Sigmoid colon (tissue), 7 donors: ENCODE results near the gene CEP63. TPM values are rescaled to one million over a fixed set of nuclear protein-coding genes. Genes with fewer than 3 reads are reported as not detected.
"Not testable (repeated sequence)": the region's sequence is repeated elsewhere in the genome, so short reads cannot be mapped to it uniquely, and the experiment has no call there.

Experiments
- DNase-seq: peaks from one replicate; pipeline ENCODE4 v3.0.0-alpha.2; 2019
- H3K27ac ChIP-seq, 4 donors: fragments of 200-600 bp; sonication (generic); one replicate each; pipeline ENCODE4 v1.5.1; 2016 to 2019; ENCODE audit warnings: mild to moderate bottlenecking in 1 of 4
- H3K27me3 ChIP-seq, 3 donors: fragments of 200-600 bp; sonication (generic); one replicate each; pipeline ENCODE4 v1.5.1; 2019; ENCODE audit warnings: mild to moderate bottlenecking in 1 of 3
- H3K36me3 ChIP-seq, 4 donors: fragments of 200-600 bp; sonication (generic); one replicate each; pipeline ENCODE4 v1.5.1; 2016 to 2019
- H3K4me1 ChIP-seq, 4 donors: fragments of 200-600 bp; sonication (generic); one replicate each; pipeline ENCODE4 v1.5.1; 2017 to 2019
- H3K4me3 ChIP-seq, 4 donors: fragments of 200-600 bp; sonication (generic); one replicate each; pipeline ENCODE4 v1.5.1; 2017 to 2019; ENCODE audit warnings: mild to moderate bottlenecking in 2 of 4, moderate library complexity in 1 of 4
- H3K9me3 ChIP-seq, 4 donors: fragments of 200-600 bp in 3 of 4; sonication (generic) in 3 of 4; one replicate each; pipeline versions ENCODE4 v1.5.1 to v1.6.1; 2013 to 2019
- EP300 ChIP-seq, 4 donors: sonication (generic); formaldehyde crosslinking; IDR thresholded peaks; one replicate each; pipeline ENCODE4 v1.6.1; 2017; ENCODE audit warnings: antibody characterized with exemption in 4 of 4
- POLR2A ChIP-seq, 2 donors: fragments of 450-650 bp; IDR thresholded peaks; one replicate each; pipeline ENCODE4 v1.6.1; 2016; ENCODE audit warnings: antibody characterized with exemption in 2 of 2, mild to moderate bottlenecking in 2 of 2, moderate library complexity in 2 of 2
- POLR2AphosphoS5 ChIP-seq, 4 donors: sonication (generic); formaldehyde crosslinking; IDR thresholded peaks; one replicate each; pipeline ENCODE4 v1.6.1; 2017; ENCODE audit warnings: antibody characterized with exemption in 4 of 4
- WGBS, 2 donors: extraction: QIAGEN DNeasy Blood & Tissue Kit; methylation state at CpG; one replicate each; pipeline ENCODE4 v1.1.7; 2013; 5-methylcytosine and 5-hydroxymethylcytosine counted together
- intact Hi-C: fragments of 100-400 bp; cut with DNase I; formaldehyde crosslinking; loops from one replicate; pipeline ENCODE4 v1.15.1; 2023
- polyA plus RNA-seq, 3 donors: library from polyadenylated mRNA; stranded (reverse); fragments of 200-250 nt; gene quantifications; one replicate each; pipeline ENCODE4 v1.2.3, GENCODE V29; 2013
- total RNA-seq, 4 donors: library from RNA; depleted of rRNA; stranded (reverse); fragments of >200 nt; gene quantifications; one replicate each; pipeline ENCODE4 v1.1.0, GENCODE V29; 2016
- TF ChIP-seq, protein P1 (sequence below), 4 experiments: fragments of 450-650 bp in 3 of 4; fragments of 200-600 bp in 1 of 4; IDR thresholded peaks; one replicate each; pipeline ENCODE4 v1.5.1; 2016 to 2019; ENCODE audit warnings: antibody characterized with exemption in 4 of 4, mild to moderate bottlenecking in 3 of 4, moderate library complexity in 2 of 4
- donor health status: healthy with polysubstance abuse.
- donor health status: Bipolar disorder and iron deficiency.
- donor health status: healthy.

The CEP63 gene
- total and polyA plus RNA-seq, 7 donors = 16.6 to 33.5 (median 22.5) TPM

GRCh38 chr3:134568790-134569189 lies 82.9 kb downstream of the CEP63 start:
- Histone ChIP-seq H3K27me3 (no peaks in the 10 kb centered on the region), H3K9me3 (peaks cover 0 to 5% (median 2%) of the 10 kb centered on the region in 4 donors), H3K36me3 (no peaks in the 10 kb centered on the region), H3K4me3 (no peak overlapping the region), H3K27ac (no peak overlapping the region), H3K4me1 (no peaks in the 10 kb centered on the region)
- intact Hi-C loops = no loop called here
- DNase-seq = no peak
- TF ChIP-seq EP300 (IDR thresholded peaks at IDR 0.05) = no peak
- no peak for TF ChIP-seq POLR2A (IDR thresholded peaks at IDR 0.05)
- no peak for TF ChIP-seq POLR2AphosphoS5 (IDR thresholded peaks at IDR 0.05)
- TF ChIP-seq, protein P1, sequence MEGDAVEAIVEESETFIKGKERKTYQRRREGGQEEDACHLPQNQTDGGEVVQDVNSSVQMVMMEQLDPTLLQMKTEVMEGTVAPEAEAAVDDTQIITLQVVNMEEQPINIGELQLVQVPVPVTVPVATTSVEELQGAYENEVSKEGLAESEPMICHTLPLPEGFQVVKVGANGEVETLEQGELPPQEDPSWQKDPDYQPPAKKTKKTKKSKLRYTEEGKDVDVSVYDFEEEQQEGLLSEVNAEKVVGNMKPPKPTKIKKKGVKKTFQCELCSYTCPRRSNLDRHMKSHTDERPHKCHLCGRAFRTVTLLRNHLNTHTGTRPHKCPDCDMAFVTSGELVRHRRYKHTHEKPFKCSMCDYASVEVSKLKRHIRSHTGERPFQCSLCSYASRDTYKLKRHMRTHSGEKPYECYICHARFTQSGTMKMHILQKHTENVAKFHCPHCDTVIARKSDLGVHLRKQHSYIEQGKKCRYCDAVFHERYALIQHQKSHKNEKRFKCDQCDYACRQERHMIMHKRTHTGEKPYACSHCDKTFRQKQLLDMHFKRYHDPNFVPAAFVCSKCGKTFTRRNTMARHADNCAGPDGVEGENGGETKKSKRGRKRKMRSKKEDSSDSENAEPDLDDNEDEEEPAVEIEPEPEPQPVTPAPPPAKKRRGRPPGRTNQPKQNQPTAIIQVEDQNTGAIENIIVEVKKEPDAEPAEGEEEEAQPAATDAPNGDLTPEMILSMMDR (IDR thresholded peaks at IDR 0.05) = no peak
- WGBS, 2 donors = 79 to 84% methylated on average over 6 of the region's 6 CpGs

GRCh38 chr3:134569899-134570298 lies 84.0 kb downstream of the CEP63 start:
- intact Hi-C loops, H3K4me1 ChIP-seq, H3K27me3 ChIP-seq, H3K9me3 ChIP-seq, H3K27ac ChIP-seq, DNase-seq, H3K4me3 ChIP-seq, H3K36me3 ChIP-seq: not testable (repeated sequence)
- 94 to 96% methylated on average over 2 of the region's 2 CpGs for WGBS, 2 donors

- WGBS, 2 donors = 22 to 71% methylated on average over 6 of the region's 6 CpGs
- intact Hi-C loops = no loop called here
These were observed 90.6 kb downstream of the CEP63 start for GRCh38 chr3:134576426-134576825.

GRCh38 chr3:134576831-134577230 lies 91.0 kb downstream of the CEP63 start:
- no peak for DNase-seq
- Histone ChIP-seq H3K27ac (no peak overlapping the region), H3K4me3 (no peak overlapping the region), H3K9me3 (peaks cover 0 to 5% (median 0%) of the 10 kb centered on the region in 4 donors), H3K4me1 (no peaks in the 10 kb centered on the region), H3K36me3 (no peaks in the 10 kb centered on the region), H3K27me3 (no peaks in the 10 kb centered on the region)
- TF ChIP-seq POLR2A (IDR thresholded peaks at IDR 0.05) (no peak), EP300 (IDR thresholded peaks at IDR 0.05) (no peak), POLR2AphosphoS5 (IDR thresholded peaks at IDR 0.05) (no peak)
- TF ChIP-seq, protein P1 (IDR thresholded peaks at IDR 0.05) = no peak
- intact Hi-C loops = no loop called here
- 20 to 68% methylated on average over 3 of the region's 3 CpGs for WGBS, 2 donors

More at GRCh38 chr3:134576426-134576825, 90.6 kb downstream of the CEP63 start:
- TF ChIP-seq POLR2A (IDR thresholded peaks at IDR 0.05) (no peak), POLR2AphosphoS5 (IDR thresholded peaks at IDR 0.05) (no peak), EP300 (IDR thresholded peaks at IDR 0.05) (no peak)
- TF ChIP-seq, protein P1 (IDR thresholded peaks at IDR 0.05) = no peak
- H3K4me1 ChIP-seq = no peaks in the 10 kb centered on the region
- no peak for DNase-seq
- H3K27ac ChIP-seq = no peak overlapping the region
- H3K27me3 ChIP-seq = no peaks in the 10 kb centered on the region
- no peaks in the 10 kb centered on the region for H3K36me3 ChIP-seq
- H3K9me3 ChIP-seq = peaks cover 0 to 5% (median 0%) of the 10 kb centered on the region in 4 donors
- no peak overlapping the region for H3K4me3 ChIP-seq

GRCh38 chr3:134579141-134579665 lies 93.3 kb downstream of the CEP63 start:
- Histone ChIP-seq H3K4me1 (no peaks in the 10 kb centered on the region), H3K9me3 (no peaks in the 10 kb centered on the region), H3K27ac (no peak overlapping the region), H3K4me3 (no peak overlapping the region), H3K36me3 (no peaks in the 10 kb centered on the region), H3K27me3 (no peaks in the 10 kb centered on the region)
- intact Hi-C loops = no loop called here
- WGBS, 2 donors = 42 to 71% methylated on average over 3 of the region's 3 CpGs
- no peak for DNase-seq
- TF ChIP-seq, protein P1 (IDR thresholded peaks at IDR 0.05) = no peak
- TF ChIP-seq EP300 (IDR thresholded peaks at IDR 0.05) (no peak), POLR2A (IDR thresholded peaks at IDR 0.05) (no peak), POLR2AphosphoS5 (IDR thresholded peaks at IDR 0.05) (no peak)
